Activated effector memory CD4-positive, alpha-beta T cell treated with Interleukin-2 at 50 U/mL for 16 hours (primary cell): Measurements from ENCODE around the gene ASH1L.
"Not testable (repeated sequence)": the region's sequence is repeated elsewhere in the genome, so short reads cannot be mapped to it uniquely, and the experiment has no call there.

Experiments
- DNase-seq: peaks from one replicate; pipeline ENCODE4 v3.0.0-alpha.2; 2020

ASH1L gene

GRCh38 chr1:155301342-155301841 is 261.2 kb downstream of the ASH1L start, which contains the start of gene PKLR:
PKLR (minus strand) TSS chr1:155301438; CDS start chr1:155301395, 43 bp downstream.
- DNase-seq = no peak

- DNase-seq = no peak
Measured at GRCh38 chr1:155300553-155301329, 261.9 kb downstream of the ASH1L start.

GRCh38 chr1:155300024-155300423 is 262.6 kb downstream of the ASH1L start:
- DNase-seq = no peak

GRCh38 chr1:155297384-155297783 is 265.2 kb downstream of the ASH1L start:
- DNase-seq = no peak

GRCh38 chr1:155296661-155297060 is 265.9 kb downstream of the ASH1L start:
- DNase-seq = no peak

GRCh38 chr1:155295942-155296267 is 266.7 kb downstream of the ASH1L start:
- no peak for DNase-seq

GRCh38 chr1:155295183-155295941 is 267.2 kb downstream of the ASH1L start:
- no peak for DNase-seq

GRCh38 chr1:155294520-155295182 is 268.0 kb downstream of the ASH1L start:
- no peak for DNase-seq

GRCh38 chr1:155293086-155293749 is 269.4 kb downstream of the ASH1L start:
- no peak for DNase-seq

GRCh38 chr1:155291006-155291405 is 271.6 kb downstream of the ASH1L start:
- DNase-seq = not testable (repeated sequence)

GRCh38 chr1:155287987-155288543 is 274.5 kb downstream of the ASH1L start:
- no peak for DNase-seq

- no peak for DNase-seq
Measured at GRCh38 chr1:155286544-155286943, 276.1 kb downstream of the ASH1L start.

GRCh38 chr1:155285631-155286044 is 277.0 kb downstream of the ASH1L start:
- no peak for DNase-seq
